Measurements from ENCODE around the gene HYAL3. TPM values are rescaled to one million over a fixed set of nuclear protein-coding genes. Genes with fewer than 3 reads are reported as not detected.
"Not testable (repeated sequence)": the region's sequence is repeated elsewhere in the genome, so short reads cannot be mapped to it uniquely, and the experiment has no call there.

Gene HYAL3
- total RNA-seq, 1 donor from 2014 or later = 2.5 TPM

DNA sequence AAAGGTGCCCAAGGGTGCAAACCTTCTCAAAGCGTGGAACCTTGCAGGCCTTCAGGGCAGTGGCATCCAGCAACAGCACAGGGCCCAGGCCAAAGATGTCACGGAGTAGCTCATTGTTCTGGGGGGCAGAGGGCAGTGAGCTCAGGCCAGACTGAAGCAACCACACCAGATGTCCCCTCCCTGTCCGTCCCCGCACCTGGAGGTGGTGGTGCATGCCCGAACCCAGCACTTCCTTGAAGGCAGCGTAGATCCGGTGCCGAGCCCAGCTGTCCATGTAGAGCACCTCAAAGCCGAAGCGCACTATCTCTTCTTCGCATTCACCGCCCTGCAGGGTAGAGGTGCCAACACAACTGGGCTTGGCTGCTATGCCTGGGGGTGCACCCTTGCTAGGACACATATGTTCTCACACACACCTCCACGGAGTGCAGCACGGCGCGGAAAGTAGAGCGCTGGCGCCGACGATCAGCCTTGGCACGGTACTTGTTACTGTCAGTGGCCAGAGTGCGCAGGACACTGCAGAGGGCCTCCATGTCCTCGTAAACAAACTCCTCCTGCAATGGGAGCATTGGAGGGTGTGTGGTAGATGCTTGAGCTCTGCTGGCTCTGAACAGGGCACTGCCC is 10.7 kb downstream of the HYAL3 start:
- TF ChIP-seq, protein P1, sequence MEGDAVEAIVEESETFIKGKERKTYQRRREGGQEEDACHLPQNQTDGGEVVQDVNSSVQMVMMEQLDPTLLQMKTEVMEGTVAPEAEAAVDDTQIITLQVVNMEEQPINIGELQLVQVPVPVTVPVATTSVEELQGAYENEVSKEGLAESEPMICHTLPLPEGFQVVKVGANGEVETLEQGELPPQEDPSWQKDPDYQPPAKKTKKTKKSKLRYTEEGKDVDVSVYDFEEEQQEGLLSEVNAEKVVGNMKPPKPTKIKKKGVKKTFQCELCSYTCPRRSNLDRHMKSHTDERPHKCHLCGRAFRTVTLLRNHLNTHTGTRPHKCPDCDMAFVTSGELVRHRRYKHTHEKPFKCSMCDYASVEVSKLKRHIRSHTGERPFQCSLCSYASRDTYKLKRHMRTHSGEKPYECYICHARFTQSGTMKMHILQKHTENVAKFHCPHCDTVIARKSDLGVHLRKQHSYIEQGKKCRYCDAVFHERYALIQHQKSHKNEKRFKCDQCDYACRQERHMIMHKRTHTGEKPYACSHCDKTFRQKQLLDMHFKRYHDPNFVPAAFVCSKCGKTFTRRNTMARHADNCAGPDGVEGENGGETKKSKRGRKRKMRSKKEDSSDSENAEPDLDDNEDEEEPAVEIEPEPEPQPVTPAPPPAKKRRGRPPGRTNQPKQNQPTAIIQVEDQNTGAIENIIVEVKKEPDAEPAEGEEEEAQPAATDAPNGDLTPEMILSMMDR (IDR thresholded peaks at IDR 0.05) = no peak
- CTCF ChIA-PET = no interaction called here
- H3K36me3 Mint-ChIP-seq (ENCODE audit: low read depth) = peaks cover 51% of the 10 kb centered on the region
- no peaks in the 10 kb centered on the region for H3K9me3 Mint-ChIP-seq
- H3K4me1 Mint-ChIP-seq = peaks cover 16% of the 10 kb centered on the region
- ATAC-seq (ENCODE audit: low read depth) = no peak
- no peak overlapping the region for H3K4me3 Mint-ChIP-seq
- H3K27ac Mint-ChIP-seq = no peak overlapping the region
- intact Hi-C loops (cut with micrococcal nuclease) = no loop called here
- POLR2A ChIA-PET = interaction anchor here (1.0 kb wide), 1 partner anchor 48 kb away, joined by 4 read pairs; no protein-coding TSS in a partner anchor
- no peaks in the 10 kb centered on the region for H3K27me3 Mint-ChIP-seq
- DNase-seq = no peak

- intact Hi-C loops (cut with micrococcal nuclease) = no loop called here
- no peaks in the 10 kb centered on the region for H3K9me3 Mint-ChIP-seq
- TF ChIP-seq, protein P1 (IDR thresholded peaks at IDR 0.05) = no peak
- DNase-seq = no peak
- H3K27ac Mint-ChIP-seq = no peak overlapping the region
- H3K36me3 Mint-ChIP-seq (ENCODE audit: low read depth) = peaks cover 47% of the 10 kb centered on the region
- POLR2A ChIA-PET = interaction anchor here (1.0 kb wide), 1 partner anchor 50 kb away, joined by 4 read pairs; no protein-coding TSS in a partner anchor
- no peak overlapping the region for H3K4me3 Mint-ChIP-seq
- no peaks in the 10 kb centered on the region for H3K27me3 Mint-ChIP-seq
- no peak for ATAC-seq (ENCODE audit: low read depth)
- H3K4me1 Mint-ChIP-seq = peaks cover 8% of the 10 kb centered on the region
- CTCF ChIA-PET = no interaction called here
These were observed 11.9 kb downstream of the HYAL3 start for GRCh38 chr3:50287262-50287661.

DNA sequence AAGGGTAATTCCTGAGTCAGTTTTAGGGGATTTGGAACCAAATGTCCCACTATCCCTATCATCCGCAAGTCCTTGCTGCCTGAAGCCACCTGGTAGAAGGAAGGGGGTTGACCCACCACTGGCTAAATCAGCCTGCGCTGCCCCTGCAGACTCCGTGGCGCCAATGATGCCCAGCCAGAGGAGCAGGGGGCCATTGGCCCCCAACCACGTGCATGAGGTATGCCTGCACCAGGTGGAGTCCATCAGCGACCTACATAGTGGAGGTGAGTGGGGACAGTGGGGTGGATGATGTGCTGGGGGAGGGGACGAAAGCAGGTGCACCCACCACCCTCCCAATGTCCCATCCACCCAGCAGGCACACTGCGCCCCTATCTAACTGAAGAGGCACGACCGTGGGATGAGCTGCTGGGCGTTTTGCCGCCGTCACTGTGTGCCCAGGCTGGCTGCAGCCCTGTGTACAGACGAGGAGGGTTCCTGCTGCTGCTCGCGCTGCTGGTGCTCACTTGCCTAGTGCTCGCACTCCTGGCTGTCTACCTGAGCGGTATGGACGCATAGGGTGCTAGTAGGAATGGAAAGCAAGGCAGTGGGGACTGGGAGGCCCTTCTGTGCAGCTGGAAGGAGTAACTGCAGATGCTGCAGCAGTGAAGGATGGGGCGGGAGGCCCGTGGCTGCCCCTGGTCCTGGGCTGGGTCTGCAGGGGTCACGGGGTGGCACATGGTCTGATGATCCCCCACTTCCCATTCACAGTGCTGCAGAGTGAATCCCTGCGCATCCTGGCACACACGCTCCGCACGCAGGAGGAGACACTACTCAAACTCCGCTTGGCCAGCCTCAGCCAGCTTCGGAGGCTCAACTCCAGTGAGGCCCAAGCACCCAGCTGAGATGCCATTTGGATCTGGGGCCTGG is 12.6 kb downstream of the HYAL3 start:
- Mint-ChIP-seq H3K27me3 (no peaks in the 10 kb centered on the region), H3K27ac (no peak overlapping the region), H3K36me3 (ENCODE audit: low read depth) (peaks cover 46% of the 10 kb centered on the region), H3K4me3 (no peak overlapping the region), H3K9me3 (no peaks in the 10 kb centered on the region), H3K4me1 (peaks cover 6% of the 10 kb centered on the region)
- no peak for DNase-seq
- intact Hi-C loops (cut with micrococcal nuclease) = no loop called here
- TF ChIP-seq, protein P1 (IDR thresholded peaks at IDR 0.05) = no peak
- no peak for ATAC-seq (ENCODE audit: low read depth)
- ChIA-PET POLR2A (no interaction called here), CTCF (no interaction called here)

- H3K4me1 Mint-ChIP-seq; H3K27ac Mint-ChIP-seq; ATAC-seq (ENCODE audit: low read depth); DNase-seq; POLR2A ChIA-PET; H3K4me3 Mint-ChIP-seq; H3K27me3 Mint-ChIP-seq; CTCF ChIA-PET; intact Hi-C loops (cut with micrococcal nuclease); H3K9me3 Mint-ChIP-seq: not testable (repeated sequence)
- H3K36me3 Mint-ChIP-seq (ENCODE audit: low read depth) = peaks cover 30% of the 10 kb centered on the region
These were observed 15.1 kb downstream of the HYAL3 start for GRCh38 chr3:50284121-50284520.

DNA sequence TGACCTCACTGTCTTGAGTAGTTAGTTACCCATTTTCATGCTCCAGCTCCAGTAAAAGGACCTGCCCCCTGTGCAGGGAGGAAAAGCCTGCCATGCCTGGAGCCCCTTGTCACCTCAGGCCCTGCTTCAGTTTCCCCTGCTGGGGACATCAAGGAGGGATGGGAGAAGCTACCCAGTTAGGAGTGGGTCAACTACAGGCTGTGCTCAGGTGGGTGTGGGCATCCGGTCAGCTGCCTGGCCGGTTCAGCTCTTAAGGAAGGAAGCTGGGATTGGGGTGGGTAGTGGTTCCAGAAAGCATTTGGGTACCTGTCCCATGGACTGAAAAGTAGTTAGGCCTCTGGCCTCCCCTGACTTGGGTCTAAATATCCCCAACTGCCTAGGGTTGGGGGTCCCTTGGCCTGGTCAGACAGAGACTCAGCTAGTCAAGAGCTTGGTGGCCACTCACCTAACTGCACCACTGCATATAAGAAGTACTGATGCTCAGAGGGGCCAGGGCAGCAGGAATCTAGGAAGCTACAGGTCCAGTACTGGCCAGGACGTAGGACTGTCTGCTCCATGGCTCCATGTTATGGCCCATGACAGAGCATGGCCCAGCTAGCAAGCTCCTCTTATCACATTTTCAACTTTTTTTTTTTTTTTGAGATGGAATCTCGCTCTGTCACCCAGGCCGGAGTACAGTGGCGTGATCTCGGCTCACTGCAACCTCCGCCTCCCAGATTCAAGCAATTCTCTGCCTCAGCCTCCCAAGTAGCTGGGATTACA is 19.8 kb downstream of the HYAL3 start:
- intact Hi-C loops (cut with micrococcal nuclease) = no loop called here
- TF ChIP-seq, protein P1 (IDR thresholded peaks at IDR 0.05) = no peak
- Mint-ChIP-seq H3K4me1 (peaks cover 13% of the 10 kb centered on the region), H3K4me3 (no peak overlapping the region), H3K27me3 (peaks cover 19% of the 10 kb centered on the region), H3K27ac (no peak overlapping the region), H3K9me3 (no peaks in the 10 kb centered on the region), H3K36me3 (ENCODE audit: low read depth) (no peaks in the 10 kb centered on the region)
- no peak for DNase-seq
- ChIA-PET CTCF (interaction anchor here (0.7 to 1.4 kb wide), 3 partner anchors 12 to 84 kb away, joined by 3 read pairs; no protein-coding TSS in a partner anchor), POLR2A (interaction anchor here (0.7 to 1.6 kb wide), 2 partner anchors 13 to 42 kb away, joined by 4 to 7 read pairs; partner anchors contain the start of gene IFRD2)
- ATAC-seq (ENCODE audit: low read depth) = no peak

All from activated B cell treated with CpG ODN at 0.5 μM for 24 hours (primary cell).